GM19043 (cell line): ENCODE measurements around the gene ALDH3B1.

ENCODE experiments used
- ATAC-seq: cut with Tn5 transposase; IDR thresholded peaks from one replicate; pipeline ENCODE4 v1.9.1; 2021; ENCODE audit warnings: low read depth; ENCODE audit not compliant: unreplicated experiment

The ALDH3B1 gene

DNA sequence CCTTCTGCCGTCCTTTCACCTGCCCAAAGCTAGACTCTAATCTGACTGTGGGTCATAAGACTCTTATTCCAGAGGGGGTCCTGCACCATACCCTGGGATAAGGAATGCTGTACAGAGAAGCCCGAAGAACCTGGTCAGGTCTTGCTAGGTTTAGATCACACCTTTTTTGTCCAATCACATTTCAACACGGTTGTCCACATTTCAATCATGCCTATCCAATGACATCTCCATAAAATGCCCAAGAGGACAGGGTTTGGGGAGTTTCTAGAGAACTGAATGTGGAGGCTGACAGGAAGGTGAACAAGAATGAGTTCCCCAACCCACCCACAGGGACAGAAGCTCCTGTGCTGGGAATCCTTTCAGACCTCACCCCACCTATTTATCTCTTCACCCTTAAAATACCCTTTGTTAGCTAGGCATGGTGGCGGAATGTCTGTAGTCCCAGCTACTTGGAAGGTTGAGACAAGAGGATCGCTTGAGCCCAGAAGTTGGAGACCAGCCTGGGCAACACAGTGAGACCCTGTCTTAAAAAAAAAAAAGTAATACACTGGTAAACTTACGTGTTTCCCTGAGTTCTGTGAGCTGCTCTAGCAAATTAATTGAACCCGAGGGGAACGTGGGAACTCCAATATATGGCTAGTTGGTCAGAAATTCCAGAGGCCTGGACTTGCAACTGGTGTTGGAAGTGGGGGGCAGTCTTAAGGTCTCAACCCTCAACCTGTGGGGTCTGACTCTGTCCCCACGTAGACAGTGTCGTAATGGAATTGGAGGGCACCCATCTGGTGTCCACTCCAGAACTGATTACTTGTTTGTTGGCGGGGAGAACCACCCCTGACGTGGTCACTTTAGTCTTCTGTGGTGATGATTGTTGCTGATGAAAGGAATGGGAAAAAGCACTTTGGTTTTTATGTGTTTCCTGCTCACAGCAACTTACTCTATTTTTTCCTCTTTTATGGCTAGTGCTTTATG, 46.5 kb downstream of the ALDH3B1 start:
- no peak for ATAC-seq

DNA sequence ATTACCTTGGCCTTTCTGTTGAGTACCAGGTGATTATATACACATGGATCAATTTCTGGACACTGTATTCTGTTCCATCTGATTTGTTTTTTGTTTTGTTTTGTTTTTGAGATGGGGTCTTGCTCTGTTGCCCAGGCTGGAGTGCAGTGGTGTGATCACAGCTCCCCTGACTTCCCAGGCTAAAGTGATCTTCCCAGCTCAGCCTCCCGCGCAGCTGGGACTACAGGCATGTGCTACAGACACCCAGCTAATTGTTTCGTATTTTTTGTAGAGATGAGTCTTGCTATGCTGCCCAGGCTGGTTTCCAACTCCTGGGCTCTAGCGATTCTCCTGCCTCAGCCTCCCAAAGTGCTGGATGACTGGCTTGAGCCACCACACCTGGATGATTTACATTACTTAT, 47.7 kb downstream of the ALDH3B1 start:
- ATAC-seq, result no peak

DNA sequence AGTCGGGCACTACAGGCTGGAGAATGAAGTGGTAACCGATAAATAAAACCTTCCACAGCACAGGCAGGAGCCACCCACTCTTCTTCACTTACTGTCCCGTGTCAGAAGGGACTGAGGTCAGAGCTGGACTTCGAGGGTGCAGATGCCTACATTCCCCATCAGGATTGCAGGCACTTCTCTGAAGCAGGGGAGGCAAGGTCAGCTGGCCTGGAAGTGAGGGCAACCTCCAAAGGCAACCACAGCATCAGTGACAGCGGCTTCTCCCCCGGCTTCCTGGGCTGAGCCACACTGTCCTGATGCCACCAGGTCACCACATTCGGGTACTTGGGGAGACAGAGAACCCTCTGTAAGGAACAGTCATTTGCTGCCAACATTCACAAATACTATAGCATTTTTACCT, 51.4 kb downstream of the ALDH3B1 start:
- ATAC-seq, result no peak

DNA sequence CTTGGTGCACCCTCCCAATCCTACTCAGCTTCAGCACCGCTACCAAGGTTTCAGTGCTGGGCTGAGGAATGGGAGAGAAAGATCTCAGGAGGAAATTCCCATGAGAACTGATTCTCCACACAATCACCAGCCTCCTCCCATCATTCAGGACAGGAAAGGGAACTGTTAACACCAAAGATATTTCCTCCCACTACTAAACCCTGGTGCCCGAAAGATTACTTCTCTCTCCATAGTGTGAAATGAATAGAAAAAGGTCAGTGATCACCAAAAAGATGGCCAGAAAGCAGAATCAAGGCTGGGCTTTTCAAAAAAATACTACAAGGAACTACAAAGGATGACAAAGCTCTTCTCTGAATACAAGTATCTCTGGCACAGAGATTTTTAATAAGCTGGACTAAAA, 54.8 kb downstream of the ALDH3B1 start:
- ATAC-seq, result no peak

DNA sequence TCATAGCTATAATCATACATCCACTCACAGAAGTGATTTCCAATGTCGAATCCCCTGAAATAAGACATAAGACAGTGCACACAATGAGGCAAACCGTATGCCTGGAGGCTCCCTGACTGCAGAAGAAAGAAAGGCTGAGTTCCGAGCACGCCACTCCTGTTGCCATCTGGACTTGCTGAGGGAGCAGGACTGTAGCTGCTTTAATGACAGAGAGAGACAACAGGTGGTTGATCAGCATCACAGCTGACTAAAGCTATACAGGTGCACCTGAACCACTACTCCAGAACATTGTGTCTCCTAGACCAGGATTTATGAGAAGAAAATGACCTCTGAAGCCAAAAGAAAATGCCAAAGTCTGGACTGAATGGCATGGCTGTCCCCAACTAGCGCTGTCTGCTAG, 55.7 kb downstream of the ALDH3B1 start:
- ATAC-seq, result no peak

DNA sequence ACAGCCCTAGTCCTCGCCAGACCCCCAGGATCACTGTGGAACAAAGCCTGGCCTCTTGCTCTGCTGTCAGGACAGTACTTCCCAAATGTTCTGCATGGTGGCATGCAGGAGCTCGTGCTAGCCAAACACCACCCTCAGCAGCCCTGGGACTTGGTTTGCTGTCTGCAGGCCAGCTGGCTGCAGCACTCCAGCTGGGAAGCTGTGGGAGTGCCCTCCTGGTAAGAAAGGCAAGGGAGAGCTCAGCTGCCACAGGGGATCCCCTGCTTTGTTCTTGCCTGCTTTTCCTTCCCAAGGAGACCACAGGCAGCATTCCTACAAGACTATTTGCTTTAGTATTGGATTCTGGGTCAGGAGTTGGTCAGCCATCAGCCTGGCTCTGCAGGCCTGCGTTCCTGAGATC, 56.6 kb downstream of the ALDH3B1 start:
- no peak for ATAC-seq

DNA sequence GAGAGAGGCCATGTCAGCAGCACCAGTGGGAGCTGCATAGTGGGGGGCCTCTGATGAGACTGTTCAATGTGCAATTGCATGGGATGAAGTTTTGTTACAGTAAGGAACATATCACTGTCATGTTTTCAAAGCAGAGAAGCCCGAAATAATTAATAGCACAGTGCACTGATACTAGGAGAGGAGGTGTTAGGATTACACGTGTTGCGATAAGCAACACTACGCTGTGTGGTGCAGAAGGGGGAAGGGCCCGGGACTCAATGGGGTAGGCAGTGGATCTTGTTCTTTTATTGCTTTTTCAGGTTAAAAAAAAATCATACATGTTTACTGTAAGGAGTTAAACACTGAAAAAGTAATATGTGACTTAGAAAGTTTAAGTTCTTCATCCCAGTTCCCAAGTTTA, 57.9 kb downstream of the ALDH3B1 start:
- no peak for ATAC-seq

DNA sequence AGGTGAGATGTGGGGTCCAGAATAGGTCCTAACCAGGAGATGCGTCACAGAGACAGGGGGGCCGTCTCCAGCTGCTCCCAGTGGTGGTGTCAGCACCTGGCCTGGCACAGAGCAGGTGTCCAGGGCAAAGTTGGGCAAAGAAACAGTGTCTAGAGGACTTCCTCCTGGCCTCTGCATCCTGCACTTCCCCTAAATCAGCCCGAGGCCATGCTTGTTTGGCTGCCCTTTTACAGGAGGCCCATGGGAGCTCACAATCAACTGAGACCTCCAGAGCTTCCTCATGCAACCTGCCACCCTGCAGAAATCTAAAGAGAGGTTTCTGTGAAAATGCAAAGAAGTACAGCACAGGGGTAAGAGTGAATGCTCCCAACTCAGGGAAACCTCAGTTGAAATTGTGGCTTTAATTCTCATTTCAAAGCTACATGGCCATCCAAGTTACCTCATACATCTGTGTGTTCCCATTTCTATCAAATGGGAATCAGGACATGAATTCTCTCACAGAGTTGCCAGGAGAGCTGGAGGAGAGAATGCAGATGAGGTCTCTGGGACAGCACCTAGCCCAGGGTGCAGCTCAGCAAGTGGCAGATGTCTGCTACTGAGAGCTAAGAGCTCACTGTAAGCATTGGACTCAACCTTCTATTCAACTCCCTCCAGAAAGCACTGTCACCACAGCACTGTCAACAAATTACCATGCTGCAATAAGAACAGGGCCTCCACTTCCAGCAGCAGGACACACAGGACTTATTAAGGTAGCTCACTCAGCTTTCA, 61.3 kb downstream of the ALDH3B1 start:
- ATAC-seq, result no peak

DNA sequence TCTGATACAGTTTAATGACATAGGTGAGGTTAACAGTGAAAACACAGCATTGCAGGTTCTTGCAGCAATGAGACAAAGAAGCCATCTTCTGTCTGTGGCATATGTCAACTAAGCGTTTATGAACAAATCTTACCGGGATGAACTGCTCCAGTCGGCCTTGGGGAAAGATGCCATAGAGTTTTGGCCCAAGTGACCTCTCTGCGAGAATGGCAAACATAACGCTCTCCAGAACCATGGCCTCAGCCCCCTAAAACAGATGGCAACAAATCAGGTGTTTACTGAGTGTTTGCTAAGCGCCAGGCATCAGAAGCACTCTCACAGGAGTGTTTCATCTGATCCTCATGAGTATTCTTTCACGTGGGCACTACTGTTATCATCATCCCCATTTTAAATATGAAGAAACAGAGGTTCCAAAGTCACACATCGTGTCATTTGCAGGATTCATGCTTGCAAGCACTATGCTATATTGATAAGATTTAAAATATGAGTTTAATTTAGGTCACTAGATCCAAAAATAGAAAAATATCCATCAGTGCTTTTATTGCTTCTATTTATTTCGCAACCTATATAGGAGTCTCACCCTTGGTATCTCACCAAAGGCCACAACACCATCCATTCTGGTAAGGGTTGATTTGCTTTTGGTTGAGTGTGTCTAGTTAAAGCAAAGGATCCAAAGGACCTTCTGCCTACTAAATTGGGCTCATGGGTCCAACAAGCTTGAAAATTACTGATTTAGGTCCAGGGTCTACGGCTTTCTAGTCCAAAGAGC, 64.6 kb downstream of the ALDH3B1 start:
- ATAC-seq, result no peak

DNA sequence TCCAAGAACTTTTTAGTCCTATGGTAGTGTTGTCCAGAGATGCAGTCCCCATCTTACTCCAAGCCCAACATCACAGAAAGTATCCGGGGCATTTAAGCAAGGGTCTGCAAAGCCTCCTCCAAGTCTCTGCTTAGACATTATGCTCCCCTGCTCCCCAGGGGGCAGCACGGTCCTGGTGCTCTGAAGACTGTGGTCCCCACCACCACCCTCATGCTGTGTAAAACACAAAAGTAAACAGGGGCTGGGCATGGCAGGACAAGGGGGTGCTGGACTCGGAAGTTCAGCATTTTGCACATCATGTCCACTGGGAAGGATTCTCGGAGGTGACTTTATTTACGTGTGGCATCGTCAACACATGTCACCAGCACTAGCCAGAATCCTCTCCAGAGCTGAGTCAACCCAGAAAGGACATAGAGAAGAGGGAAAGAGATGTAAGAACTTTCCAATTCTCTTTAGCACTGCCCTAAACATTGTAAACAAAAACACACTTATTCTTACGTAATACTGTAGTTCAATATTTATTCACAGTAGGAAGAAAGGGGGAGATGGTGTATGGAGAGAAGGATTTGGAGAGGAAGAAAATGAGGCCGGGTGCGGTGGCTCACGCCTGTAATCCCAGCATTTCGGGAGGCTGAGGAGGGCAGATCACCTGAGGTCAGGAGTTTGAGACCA, 66.4 kb downstream of the ALDH3B1 start:
- no peak for ATAC-seq

DNA sequence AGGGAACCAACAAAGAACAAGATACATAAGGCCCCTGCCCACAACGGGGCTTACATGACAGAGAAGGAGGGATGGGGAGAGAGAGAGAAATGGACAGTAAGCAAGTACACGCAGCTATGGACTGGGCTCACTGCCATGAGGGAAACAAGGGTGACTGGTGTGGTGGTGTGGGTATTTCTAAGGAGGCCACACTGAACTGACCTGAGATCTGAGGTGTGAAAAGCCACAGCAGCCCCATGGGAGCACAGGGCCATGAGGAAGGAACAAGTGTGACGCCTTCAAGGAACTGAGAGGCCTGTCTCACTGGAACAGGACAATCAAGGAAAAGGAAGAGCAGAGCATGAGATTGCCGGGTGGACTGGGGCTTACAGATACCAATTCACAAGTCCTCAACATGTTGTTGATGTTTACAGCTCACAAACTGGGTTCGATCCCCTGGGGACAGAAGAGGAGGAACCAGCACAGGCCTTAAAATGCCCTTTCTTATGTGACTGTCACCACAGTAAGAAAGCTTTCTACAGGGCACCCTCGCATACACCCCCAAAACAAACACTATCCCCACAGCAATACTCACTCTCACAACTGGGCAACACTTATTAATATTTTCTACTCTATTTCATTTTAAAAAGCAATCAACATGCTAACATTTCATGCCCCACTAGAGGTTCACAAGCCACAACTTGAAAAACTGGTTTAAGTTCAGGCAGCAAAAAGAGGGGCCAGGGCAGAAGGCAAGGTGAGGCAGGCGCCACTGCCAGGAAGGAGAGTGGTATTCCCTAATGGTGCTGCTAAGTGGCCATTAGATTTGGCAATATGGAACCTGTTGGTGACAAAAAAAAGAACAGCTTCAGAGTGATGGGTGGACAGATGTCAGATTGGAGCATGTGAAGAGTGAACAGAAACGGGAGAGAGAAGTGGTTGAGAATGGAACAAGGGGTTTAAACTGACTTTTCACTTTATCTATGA, 67.8 kb downstream of the ALDH3B1 start:
- no peak for ATAC-seq
